HG02938 (cell line): Measurements from ENCODE around the gene PPHLN1.

Experiments used
- ATAC-seq: cut with Tn5 transposase; IDR thresholded peaks from one replicate; pipeline ENCODE4 v1.9.1; 2021; ENCODE audit warnings: mild to moderate bottlenecking, moderate library complexity; ENCODE audit not compliant: unreplicated experiment

Gene PPHLN1

GRCh38 chr12:42325653-42326474 lies at the start of gene PPHLN1, which contains the start of gene ZCRB1:
TSS of gene PPHLN1 (plus strand) at chr12:42326167. CDS start at chr12:42335903, 9,736 bp downstream.
TSS of gene ZCRB1 (minus strand) at chr12:42326094. CDS start at chr12:42324102, 1,992 bp downstream.
- ATAC-seq: peak; percentile 87

GRCh38 chr12:42277396-42278127 lies 48.4 kb upstream of the PPHLN1 start:
- no peak for ATAC-seq

DNA sequence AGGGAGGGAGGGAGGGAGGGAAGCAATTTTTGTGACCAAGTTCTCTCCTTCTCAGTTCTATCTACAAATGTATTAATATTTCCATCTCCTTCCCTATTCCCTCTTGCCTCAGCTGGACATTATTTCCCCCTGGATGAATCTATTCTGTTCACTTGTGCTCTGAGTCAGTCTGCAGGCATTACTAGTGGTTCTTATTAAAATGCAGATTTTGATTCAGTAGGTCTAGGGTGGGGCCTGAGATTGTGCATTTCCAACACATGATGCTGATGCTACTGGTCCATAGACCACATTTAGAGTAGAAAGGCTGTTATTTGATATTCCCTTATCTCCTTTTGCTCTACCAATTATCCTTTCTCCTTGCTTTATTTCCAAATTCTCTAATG lies 47.8 kb upstream of the PPHLN1 start:
- no peak for ATAC-seq

DNA sequence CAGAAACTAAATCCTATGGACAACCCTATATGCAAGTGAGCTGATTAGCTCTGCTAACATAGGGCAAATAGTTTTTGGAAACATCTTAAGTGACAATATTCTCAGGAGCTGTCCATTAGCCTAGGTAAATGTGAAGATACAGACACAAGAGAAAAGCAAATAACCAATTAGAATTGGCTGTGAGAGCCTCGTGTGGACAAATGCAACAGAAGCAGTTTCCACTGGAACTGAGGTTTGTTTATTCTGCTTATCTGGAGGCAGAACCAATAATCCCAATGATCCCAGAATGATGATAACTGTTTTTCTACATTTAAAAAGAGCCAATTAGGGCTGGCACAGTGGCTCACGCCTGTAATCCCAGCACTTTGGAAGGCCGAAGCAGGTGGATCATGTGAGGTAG lies 44.7 kb upstream of the PPHLN1 start:
- no peak for ATAC-seq

DNA sequence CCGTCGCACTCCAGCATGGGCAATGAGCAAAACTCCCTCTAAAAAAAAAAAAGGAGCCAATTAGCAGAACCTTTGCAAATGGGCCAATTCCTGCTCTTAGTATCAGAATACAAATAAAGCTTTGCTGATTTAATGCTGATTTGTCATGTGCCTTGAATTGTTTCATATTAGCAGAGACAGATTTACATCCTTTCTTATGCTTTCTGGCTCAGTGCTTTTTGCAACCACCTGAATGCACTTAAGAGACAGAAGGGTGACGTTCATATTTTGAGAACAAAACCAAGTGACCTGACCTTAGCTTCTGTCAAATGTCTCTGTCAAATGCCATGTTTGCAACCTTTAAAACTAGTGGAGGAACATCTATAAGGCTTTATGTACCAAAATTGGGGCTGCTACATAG lies 44.1 kb upstream of the PPHLN1 start:
- no peak for ATAC-seq

DNA sequence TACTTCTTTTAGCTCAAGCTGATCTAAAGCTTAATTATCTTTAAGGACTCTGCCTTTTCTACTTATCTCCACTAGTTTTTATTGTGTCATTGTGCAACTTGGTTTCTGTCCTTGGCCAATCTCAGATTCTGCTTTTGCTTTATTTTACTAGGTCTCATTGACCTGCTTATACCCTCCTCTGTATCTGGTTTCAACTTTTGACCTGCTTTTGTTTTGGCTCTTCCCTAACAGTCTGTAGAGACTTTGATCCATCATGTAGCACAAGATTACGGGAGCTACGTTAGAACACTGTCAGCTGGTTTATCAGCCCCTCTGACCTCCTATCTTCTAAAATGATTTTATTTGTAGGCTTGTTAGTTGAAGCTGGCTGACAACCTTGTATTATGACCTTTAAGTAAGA lies 43.7 kb upstream of the PPHLN1 start:
- no peak for ATAC-seq

GRCh38 chr12:42283739-42284138 lies 42.2 kb upstream of the PPHLN1 start:
- no peak for ATAC-seq

DNA sequence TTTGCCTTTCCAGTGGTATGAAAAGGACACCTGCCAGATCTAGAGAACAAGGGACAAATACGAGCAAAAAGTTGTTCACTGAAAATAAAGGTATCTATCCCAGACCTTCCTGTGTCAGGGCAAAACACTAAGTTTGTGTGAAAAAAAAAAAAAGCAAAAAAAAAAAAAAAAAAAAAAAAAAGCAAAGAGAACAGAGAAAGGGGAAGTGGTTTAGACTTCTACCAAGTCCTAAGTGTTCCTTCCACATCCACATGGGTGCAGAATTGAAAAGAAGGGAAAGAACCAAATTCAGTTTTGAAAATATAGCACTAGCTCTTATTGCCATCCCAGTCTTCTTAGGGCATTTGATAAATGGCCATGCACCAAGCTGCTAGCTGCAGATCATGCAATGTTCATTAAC lies 41.8 kb upstream of the PPHLN1 start:
- no peak for ATAC-seq

- ATAC-seq: no peak
These were observed 41.1 kb upstream of the PPHLN1 start for GRCh38 chr12:42284876-42285275.

GRCh38 chr12:42285431-42285830 lies 40.5 kb upstream of the PPHLN1 start:
- ATAC-seq: no peak

DNA sequence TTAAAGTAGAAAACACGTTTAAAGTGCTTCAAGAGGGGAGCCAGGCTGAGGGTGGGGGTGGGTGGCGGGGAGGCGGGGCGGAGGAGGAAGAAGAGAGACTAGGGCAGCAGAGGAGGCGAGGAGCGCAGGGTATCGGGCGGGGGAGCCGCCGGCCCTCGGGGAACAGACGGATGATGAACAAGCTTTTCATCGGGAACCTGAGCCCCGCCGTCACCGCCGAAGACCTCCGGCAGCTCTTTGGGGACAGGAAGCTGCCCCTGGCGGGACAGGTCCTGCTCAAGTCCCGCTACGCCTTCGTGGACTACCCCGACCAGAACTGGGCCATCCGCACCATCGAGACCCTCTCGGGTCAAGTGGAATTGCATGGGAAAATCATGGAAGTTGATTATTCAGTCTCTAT lies 39.2 kb upstream of the PPHLN1 start:
- ATAC-seq: no peak

- no peak for ATAC-seq
These were observed 37.4 kb upstream of the PPHLN1 start for GRCh38 chr12:42288544-42288943.

DNA sequence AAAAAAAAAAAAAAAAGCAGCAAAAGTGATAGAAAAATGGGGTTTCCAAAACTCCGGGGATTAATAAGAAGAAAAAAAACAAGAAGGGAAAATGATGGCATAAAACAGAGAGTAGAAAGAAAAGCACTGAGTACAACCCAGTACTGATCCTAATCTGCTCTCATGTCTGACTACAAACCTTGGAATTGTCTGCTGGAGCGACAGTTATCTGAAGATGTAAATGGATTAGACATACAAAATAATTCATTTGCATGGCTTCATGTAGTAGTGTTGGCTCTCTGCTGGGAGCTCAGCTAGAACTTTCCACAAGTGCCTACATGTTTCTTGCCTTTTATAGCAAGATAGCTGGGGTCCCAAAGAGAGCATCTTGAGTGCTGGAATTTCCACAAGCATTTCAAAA lies 34.3 kb upstream of the PPHLN1 start:
- no peak for ATAC-seq

- no peak for ATAC-seq
These were observed 29.4 kb upstream of the PPHLN1 start for GRCh38 chr12:42296503-42297109.

GRCh38 chr12:42298887-42299286 lies 27.1 kb upstream of the PPHLN1 start:
- no peak for ATAC-seq

- ATAC-seq: peak; percentile 80
These were observed 26.3 kb upstream of the PPHLN1 start for GRCh38 chr12:42299392-42300308.

- ATAC-seq: no peak
These were observed 19.7 kb upstream of the PPHLN1 start for GRCh38 chr12:42306297-42306696.

DNA sequence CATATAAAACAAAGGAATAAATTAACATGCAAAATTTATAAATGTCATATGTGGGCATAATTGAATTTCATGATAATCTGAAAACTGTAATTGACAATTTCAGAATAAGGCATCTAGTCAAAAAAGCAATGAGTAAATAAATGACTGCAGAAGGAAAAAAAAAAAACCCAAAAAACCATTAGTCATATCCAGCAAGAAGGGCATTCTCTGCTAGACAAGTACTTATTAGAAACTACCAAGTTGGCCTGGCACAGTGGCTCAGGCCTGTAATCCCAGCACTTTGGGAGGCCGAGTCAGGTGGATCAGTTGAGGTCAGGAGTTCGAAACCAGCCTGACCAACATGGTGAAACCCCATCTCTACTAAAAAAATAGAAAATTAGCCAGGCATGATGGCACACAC lies 17.6 kb upstream of the PPHLN1 start:
- no peak for ATAC-seq

DNA sequence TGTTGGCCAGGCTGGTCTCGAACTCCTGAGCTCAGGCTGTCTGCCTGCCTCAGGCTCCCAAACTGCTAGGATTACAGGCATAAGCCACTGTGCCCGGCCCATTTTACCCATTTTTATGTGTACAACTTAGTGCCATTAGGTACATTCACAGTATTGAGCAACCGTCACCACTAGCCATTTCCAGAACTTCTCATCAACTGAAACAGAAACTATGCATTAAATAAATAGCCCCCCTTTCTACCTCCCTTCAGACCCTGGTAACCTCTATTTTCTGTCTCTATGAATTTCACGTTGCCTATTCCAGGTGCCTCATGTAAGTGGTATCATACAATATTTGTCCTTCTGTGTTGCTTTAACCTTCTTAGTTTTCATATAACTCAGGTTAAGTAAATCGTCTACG lies 16.0 kb upstream of the PPHLN1 start:
- no peak for ATAC-seq

DNA sequence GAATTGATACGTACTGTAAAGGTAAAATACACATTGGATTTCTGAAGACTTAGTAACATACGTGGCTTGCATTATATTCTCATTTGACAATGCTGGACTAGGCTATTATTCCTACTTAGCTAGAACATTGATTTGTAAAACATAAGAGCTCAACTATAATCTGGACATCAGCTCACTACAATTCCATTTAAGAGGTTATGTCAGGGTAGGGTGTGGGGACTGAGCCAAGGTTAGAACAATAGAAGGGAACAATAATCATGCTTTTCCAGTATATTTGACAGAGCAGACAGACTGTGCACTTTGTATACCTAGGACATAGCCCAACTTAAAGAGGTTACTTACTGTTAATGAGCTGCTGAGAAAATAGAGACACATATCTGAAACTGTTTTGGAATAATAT lies 10.9 kb upstream of the PPHLN1 start:
- no peak for ATAC-seq

- no peak for ATAC-seq
These were observed 5.2 kb upstream of the PPHLN1 start for GRCh38 chr12:42320796-42321195.
